ES-I3 (cell line): Measurements from ENCODE around the gene MATCAP1.

ENCODE experiments used
- H3K36me3 ChIP-seq: 2 replicates; pipeline ENCODE4 v1.6.1; 2013; ENCODE audit warnings: mild to moderate bottlenecking, low read length, control low read depth, moderate library complexity; ENCODE audit not compliant: insufficient read depth
- H3K4me1 ChIP-seq: 2 replicates; pipeline ENCODE4 v1.6.1; 2013; ENCODE audit warnings: mild to moderate bottlenecking, control low read depth, low read length; ENCODE audit not compliant: insufficient read depth
- H3K9ac ChIP-seq: 2 replicates; pipeline ENCODE4 v1.6.1; 2013; ENCODE audit warnings: low read depth, mild to moderate bottlenecking, low read length, moderate library complexity
- H3K9me3 ChIP-seq: 2 replicates; pipeline ENCODE4 v1.6.1; 2013; ENCODE audit warnings: mild to moderate bottlenecking, low read length, moderate library complexity; ENCODE audit not compliant: control insufficient read depth, insufficient read depth

Gene MATCAP1

GRCh38 chr16:67179421-67180080, 4.2 kb downstream of the MATCAP1 start:
- Histone ChIP-seq H3K9me3 (no peaks in the 10 kb centered on the region), H3K9ac (no peak overlapping the region), H3K4me1 (peaks cover 4% of the 10 kb centered on the region; the same call in 1 of the 2 replicates), H3K36me3 (no peaks in the 10 kb centered on the region)

GRCh38 chr16:67177743-67178699, 5.7 kb downstream of the MATCAP1 start:
- Histone ChIP-seq H3K9me3 (no peaks in the 10 kb centered on the region), H3K4me1 (peaks cover 7% of the 10 kb centered on the region; the same call in 1 of the 2 replicates), H3K9ac (peak overlapping the region; percentile 50), H3K36me3 (no peaks in the 10 kb centered on the region)

- Histone ChIP-seq H3K4me1 (peaks cover 7% of the 10 kb centered on the region; the same call in 1 of the 2 replicates), H3K9ac (no peak overlapping the region), H3K36me3 (no peaks in the 10 kb centered on the region), H3K9me3 (no peaks in the 10 kb centered on the region)
Measured at GRCh38 chr16:67176662-67177061, 7.1 kb downstream of the MATCAP1 start.

- no peaks in the 10 kb centered on the region for H3K9me3 ChIP-seq
- no peaks in the 10 kb centered on the region for H3K36me3 ChIP-seq
- H3K9ac ChIP-seq = peak overlapping the region; percentile 53; the same call in 1 of the 2 replicates
- H3K4me1 ChIP-seq = peaks cover 7% of the 10 kb centered on the region; the same call in 1 of the 2 replicates
Measured at GRCh38 chr16:67174706-67175231, 9.0 kb downstream of the MATCAP1 start.

- Histone ChIP-seq H3K4me1 (peaks cover 7% of the 10 kb centered on the region; the same call in 1 of the 2 replicates), H3K36me3 (no peaks in the 10 kb centered on the region), H3K9ac (peak overlapping the region; percentile 53), H3K9me3 (no peaks in the 10 kb centered on the region)
Measured at GRCh38 chr16:67173808-67174705, 9.7 kb downstream of the MATCAP1 start.

- peak overlapping the region; percentile 53; the same call in 1 of the 2 replicates for H3K9ac ChIP-seq
- H3K4me1 ChIP-seq = peaks cover 3% of the 10 kb centered on the region; the same call in 1 of the 2 replicates
- no peaks in the 10 kb centered on the region for H3K36me3 ChIP-seq
- H3K9me3 ChIP-seq = no peaks in the 10 kb centered on the region
Measured at GRCh38 chr16:67173323-67173722, 10.4 kb downstream of the MATCAP1 start.

GRCh38 chr16:67170949-67171649, 12.7 kb downstream of the MATCAP1 start:
- peaks cover 3% of the 10 kb centered on the region; the same call in 1 of the 2 replicates for H3K4me1 ChIP-seq
- peak overlapping the region; percentile 54 for H3K9ac ChIP-seq

GRCh38 chr16:67170168-67170948, 13.4 kb downstream of the MATCAP1 start, which contains the start of gene NOL3:
Gene NOL3 (plus strand): TSS chr16:67170538.
- Histone ChIP-seq H3K9ac (peak within 1 kb of the TSS; percentile 61), H3K36me3 (no peaks in the 10 kb centered on the region), H3K9me3 (no peaks in the 10 kb centered on the region), H3K4me1 (peaks cover 3% of the 10 kb centered on the region; the same call in 1 of the 2 replicates)

More at GRCh38 chr16:67170949-67171649, 12.7 kb downstream of the MATCAP1 start:
- no peaks in the 10 kb centered on the region for H3K9me3 ChIP-seq
- no peaks in the 10 kb centered on the region for H3K36me3 ChIP-seq

GRCh38 chr16:67169642-67170167, 14.1 kb downstream of the MATCAP1 start:
- H3K36me3 ChIP-seq = no peaks in the 10 kb centered on the region
- no peaks in the 10 kb centered on the region; the same call in 1 of the 2 replicates for H3K9me3 ChIP-seq
- peaks cover 3% of the 10 kb centered on the region; the same call in 1 of the 2 replicates for H3K4me1 ChIP-seq
- H3K9ac ChIP-seq = peak overlapping the region; percentile 61; the same call in 1 of the 2 replicates

GRCh38 chr16:67169011-67169451, 14.7 kb downstream of the MATCAP1 start:
- Histone ChIP-seq H3K36me3 (no peaks in the 10 kb centered on the region), H3K4me1 (peaks cover 3% of the 10 kb centered on the region; the same call in 1 of the 2 replicates), H3K9ac (peak overlapping the region; percentile 61; the same call in 1 of the 2 replicates), H3K9me3 (no peaks in the 10 kb centered on the region; the same call in 1 of the 2 replicates)

GRCh38 chr16:67167588-67167987, 16.2 kb downstream of the MATCAP1 start:
- Histone ChIP-seq H3K4me1 (no peaks in the 10 kb centered on the region; the same call in 1 of the 2 replicates), H3K36me3 (no peaks in the 10 kb centered on the region), H3K9me3 (no peaks in the 10 kb centered on the region; the same call in 1 of the 2 replicates), H3K9ac (no peak overlapping the region)

- Histone ChIP-seq H3K9me3 (no peaks in the 10 kb centered on the region; the same call in 1 of the 2 replicates), H3K4me1 (no peaks in the 10 kb centered on the region; the same call in 1 of the 2 replicates), H3K9ac (no peak overlapping the region), H3K36me3 (no peaks in the 10 kb centered on the region)
Measured at GRCh38 chr16:67166598-67167168, 17.1 kb downstream of the MATCAP1 start.
